ENCODE results near the gene ACTN1.

The ACTN1 gene

GRCh38 chr14:68824207-68824516, 154.9 kb downstream of the ACTN1 start:
- no peak for DNase-seq (ENCODE audit: low read depth)

Data from stimulated activated CD8-positive, alpha-beta memory T cell treated with anti-CD3 and anti-CD28 coated beads, Interleukin-4, amount 100 ng/mL, for 24 hours (primary cell).